Calu3 (cell line): ENCODE data around the gene SGCA. TPM values are rescaled to one million over a fixed set of nuclear protein-coding genes. Genes with fewer than 3 reads are reported as not detected.

Source experiments
- BruUV-seq: library from RNA; stranded (reverse); fragments of 400-500 nt; replicated peaks from 2 replicates; lab custom pipeline; 2021; lab: Mats Ljungman, UMichigan
- CTCF ChIA-PET: fragments of 300-600 bp; sonication (Branson Sonifier 250); formaldehyde crosslinking; loops from one replicate; lab custom pipeline; 2022; ENCODE audit warnings: antibody characterized with exemption; lab: Charles Lee
- DNase-seq: peaks from one replicate; pipeline ENCODE4 v3.0.0; 2022
- H3K27ac Mint-ChIP-seq: one replicate; pipeline ENCODE4 v1.8.0; 2022; ENCODE audit warnings: mixed read lengths; ENCODE audit not compliant: unreplicated experiment
- H3K27me3 Mint-ChIP-seq: one replicate; pipeline ENCODE4 v1.8.0; 2022; ENCODE audit warnings: mixed read lengths; ENCODE audit not compliant: unreplicated experiment
- H3K36me3 Mint-ChIP-seq: one replicate; pipeline ENCODE4 v1.8.0; 2022; ENCODE audit warnings: mild to moderate bottlenecking, moderate library complexity, mixed read lengths; ENCODE audit not compliant: insufficient read depth, unreplicated experiment
- H3K4me1 Mint-ChIP-seq: one replicate; pipeline ENCODE4 v1.8.0; 2022; ENCODE audit warnings: mild to moderate bottlenecking, low read depth, mixed read lengths; ENCODE audit not compliant: unreplicated experiment
- H3K4me3 Mint-ChIP-seq: one replicate; pipeline ENCODE4 v1.8.0; 2022; ENCODE audit warnings: mild to moderate bottlenecking, low read depth, moderate library complexity, mixed read lengths; ENCODE audit not compliant: unreplicated experiment
- H3K9me3 Mint-ChIP-seq: one replicate; pipeline ENCODE4 v1.8.0; 2022; ENCODE audit warnings: low read depth, mixed read lengths; ENCODE audit not compliant: unreplicated experiment
- CTCF ChIP-seq: fragments of 200-600 bp; IDR thresholded peaks from one replicate; pipeline ENCODE4 v1.8.0; 2022; ENCODE audit warnings: antibody characterized with exemption; ENCODE audit not compliant: unreplicated experiment
- intact Hi-C: fragments of 100-400 bp; cut with micrococcal nuclease; formaldehyde crosslinking; loops from one replicate; pipeline ENCODE4 v1.10.0; 2022; ENCODE audit not compliant: unreplicated experiment
- total RNA-seq: library from RNA; stranded (reverse); gene quantifications from 2 replicates; pipeline ENCODE4 v1.2.3, GENCODE V29; 2022

The SGCA gene
- total RNA-seq, 1 experiment from 2014 or later = not detected

GRCh38 chr17:50180111-50180510 lies 14.3 kb downstream of the SGCA start:
- no peak for DNase-seq
- CTCF ChIA-PET = interaction anchor here (1.3 kb wide), 1 partner anchor 14 kb away, joined by 4 read pairs; the partner anchor contains the start of gene SGCA
- peaks cover 48% of the 10 kb centered on the region for H3K27me3 Mint-ChIP-seq
- peaks cover 36% of the 10 kb centered on the region for H3K4me1 Mint-ChIP-seq
- peaks cover 6% of the 10 kb centered on the region for H3K36me3 Mint-ChIP-seq
- no peak overlapping the region for H3K4me3 Mint-ChIP-seq
- H3K9me3 Mint-ChIP-seq = no peaks in the 10 kb centered on the region
- peak overlapping the region; percentile 9 for H3K27ac Mint-ChIP-seq
- no peak for TF ChIP-seq CTCF
- intact Hi-C loops = no loop called here
- BruUV-seq = no TSS peak

- Mint-ChIP-seq H3K27me3 (peaks cover 48% of the 10 kb centered on the region), H3K4me1 (peaks cover 34% of the 10 kb centered on the region), H3K4me3 (no peak overlapping the region), H3K27ac (no peak overlapping the region), H3K36me3 (peaks cover 6% of the 10 kb centered on the region), H3K9me3 (no peaks in the 10 kb centered on the region)
- CTCF ChIA-PET = interaction anchor here (1.3 to 1.6 kb wide), 3 partner anchors 11 to 20 kb away, joined by 3 to 5 read pairs (median 4); partner anchors contain the start of gene SGCA
- intact Hi-C loops = no loop called here
- BruUV-seq = no TSS peak
- no peak for DNase-seq
- no peak for TF ChIP-seq CTCF
Measured at GRCh38 chr17:50180620-50181019, 14.8 kb downstream of the SGCA start.

- peaks cover 48% of the 10 kb centered on the region for H3K27me3 Mint-ChIP-seq
- CTCF ChIA-PET = interaction anchor here (0.6 to 1.6 kb wide), 4 partner anchors 11 to 19 kb away, joined by 3 to 5 read pairs (median 4); partner anchors contain the start of gene SGCA
- DNase-seq = no peak
- intact Hi-C loops = no loop called here
- H3K4me3 Mint-ChIP-seq = no peak overlapping the region
- H3K27ac Mint-ChIP-seq = no peak overlapping the region
- peaks cover 6% of the 10 kb centered on the region for H3K36me3 Mint-ChIP-seq
- H3K4me1 Mint-ChIP-seq = peaks cover 29% of the 10 kb centered on the region
- no peak for TF ChIP-seq CTCF
- BruUV-seq = no TSS peak
- no peaks in the 10 kb centered on the region for H3K9me3 Mint-ChIP-seq
Measured at GRCh38 chr17:50181144-50181543, 15.3 kb downstream of the SGCA start.

- BruUV-seq = no TSS peak
- DNase-seq = no peak
- Mint-ChIP-seq H3K9me3 (no peaks in the 10 kb centered on the region), H3K4me3 (no peak overlapping the region), H3K36me3 (peaks cover 6% of the 10 kb centered on the region), H3K27me3 (peaks cover 51% of the 10 kb centered on the region), H3K4me1 (peaks cover 28% of the 10 kb centered on the region), H3K27ac (no peak overlapping the region)
- CTCF ChIA-PET = interaction anchor here (0.6 to 1.6 kb wide), 4 partner anchors 12 to 18 kb away, joined by 3 to 5 read pairs (median 4); partner anchors contain the start of gene SGCA
- intact Hi-C loops = no loop called here
- no peak for TF ChIP-seq CTCF
Measured at GRCh38 chr17:50181591-50182560, 16.1 kb downstream of the SGCA start.
